ENCODE results near the gene LSM5.

The LSM5 gene

GRCh38 chr7:32490127-32490796, at the start of gene LSM5:
LSM5 (minus strand) TSS chr7:32490380; CDS start chr7:32490365, 15 bp downstream.
- peak; percentile 95 for DNase-seq

- no peak for DNase-seq
Measured at GRCh38 chr7:32539366-32539765, 49.2 kb upstream of the LSM5 start.

DNA sequence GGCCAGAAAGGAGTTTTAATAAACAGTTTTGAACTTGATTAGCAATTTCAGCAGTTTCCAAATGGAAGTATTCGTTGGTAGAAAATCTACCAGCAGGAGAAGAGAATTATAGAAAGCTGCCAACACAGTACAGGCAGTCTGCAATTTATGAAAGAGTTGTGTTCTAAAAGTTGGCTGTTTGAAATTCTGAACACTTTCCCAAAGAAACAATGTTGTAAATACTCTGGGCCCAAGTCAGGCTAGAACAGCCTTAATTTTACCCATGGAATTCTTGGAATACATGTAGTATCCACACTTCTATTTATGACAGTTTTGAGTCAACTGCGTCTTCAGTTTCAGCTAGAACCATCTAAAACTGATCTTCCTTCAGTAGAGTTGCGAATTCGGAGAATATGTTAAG, 47.6 kb upstream of the LSM5 start:
- DNase-seq: no peak

DNA sequence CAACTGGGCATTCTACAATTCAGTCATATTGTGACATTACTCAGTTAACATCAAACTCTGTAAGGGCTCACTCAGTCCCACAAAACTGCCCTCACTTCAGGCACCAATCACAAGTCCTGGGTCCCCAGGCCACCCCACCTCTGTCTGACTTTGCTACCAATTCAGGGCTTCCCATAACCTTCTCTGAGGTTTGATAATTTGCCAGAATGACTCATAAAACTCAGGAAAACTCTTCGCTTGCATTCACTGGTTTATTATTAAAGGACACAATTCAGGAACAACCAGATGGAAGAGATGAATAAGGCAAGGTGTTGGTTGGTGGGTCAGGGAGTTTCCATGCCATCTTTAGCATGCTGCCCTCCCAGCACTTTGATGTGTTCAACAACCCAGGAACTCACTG, 46.4 kb upstream of the LSM5 start:
- DNase-seq: no peak

DNA sequence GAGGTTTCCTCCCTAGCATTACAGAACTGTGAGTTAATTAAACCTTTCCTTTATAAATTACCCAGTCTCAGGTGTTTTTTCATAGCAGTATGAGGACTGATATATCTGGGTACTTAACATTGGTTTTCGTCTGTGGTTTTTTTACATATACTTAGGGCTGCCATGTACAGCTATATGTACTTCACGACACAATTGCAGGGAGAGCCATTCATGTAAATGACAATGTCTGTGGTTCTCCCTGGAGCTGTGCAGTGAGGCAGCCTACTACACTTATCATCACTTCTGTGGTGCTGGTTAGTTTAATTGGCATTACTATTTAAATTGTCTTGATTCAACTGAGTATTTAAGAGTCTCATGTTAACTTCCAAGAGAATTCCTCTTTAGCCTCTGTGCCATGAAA, 45.8 kb upstream of the LSM5 start:
- DNase-seq: no peak

GRCh38 chr7:32535162-32535702, 45.1 kb upstream of the LSM5 start:
- no peak for DNase-seq

- no peak for DNase-seq
Measured at GRCh38 chr7:32533276-32534029, 43.3 kb upstream of the LSM5 start.

DNA sequence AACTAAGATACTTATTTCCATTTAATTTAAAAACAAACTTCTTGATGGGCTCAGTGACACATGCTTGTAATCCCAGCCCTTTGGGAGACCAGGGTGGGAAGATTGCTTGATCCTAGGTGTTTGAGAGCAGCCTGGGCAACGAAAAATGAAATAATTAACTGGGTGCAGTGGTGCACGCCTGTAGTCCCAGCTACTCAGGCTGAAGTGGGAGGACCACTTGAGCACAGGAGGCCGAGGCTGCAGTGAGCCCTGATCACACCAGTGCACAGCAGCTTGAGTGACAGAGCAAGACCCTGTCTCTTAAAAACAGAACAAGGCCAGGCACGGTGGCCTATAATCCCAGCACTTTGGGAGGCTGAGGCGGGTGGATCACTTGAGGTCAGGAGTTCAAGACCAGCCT, 42.5 kb upstream of the LSM5 start:
- no peak for DNase-seq

GRCh38 chr7:32532086-32532485, 41.9 kb upstream of the LSM5 start:
- no peak for DNase-seq

- no peak for DNase-seq
Measured at GRCh38 chr7:32531402-32531801, 41.2 kb upstream of the LSM5 start.

- DNase-seq: no peak
Measured at GRCh38 chr7:32525839-32526238, 35.7 kb upstream of the LSM5 start.

DNA sequence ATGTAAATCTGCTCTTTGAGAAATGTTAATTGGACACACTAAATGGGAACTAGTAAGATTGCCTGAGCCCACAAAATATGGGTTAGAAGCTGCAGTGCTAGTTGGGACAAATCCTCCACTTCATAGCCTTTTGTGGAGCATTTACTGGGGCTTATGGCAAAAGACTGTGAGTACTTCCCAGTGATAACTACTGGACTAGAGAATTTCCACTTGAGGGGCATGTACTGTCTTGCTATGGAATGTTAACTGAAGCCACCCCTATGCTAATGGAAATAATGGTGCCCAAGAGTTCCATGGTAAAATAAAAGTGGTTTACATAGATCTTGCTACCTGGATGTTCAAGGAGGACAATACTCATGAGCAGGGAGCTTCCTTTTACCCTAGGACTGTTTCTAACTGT, 34.5 kb upstream of the LSM5 start:
- DNase-seq: no peak

GRCh38 chr7:32522746-32523530, 32.8 kb upstream of the LSM5 start:
- DNase-seq: no peak

GRCh38 chr7:32519763-32520162, 29.6 kb upstream of the LSM5 start:
- DNase-seq: no peak

DNA sequence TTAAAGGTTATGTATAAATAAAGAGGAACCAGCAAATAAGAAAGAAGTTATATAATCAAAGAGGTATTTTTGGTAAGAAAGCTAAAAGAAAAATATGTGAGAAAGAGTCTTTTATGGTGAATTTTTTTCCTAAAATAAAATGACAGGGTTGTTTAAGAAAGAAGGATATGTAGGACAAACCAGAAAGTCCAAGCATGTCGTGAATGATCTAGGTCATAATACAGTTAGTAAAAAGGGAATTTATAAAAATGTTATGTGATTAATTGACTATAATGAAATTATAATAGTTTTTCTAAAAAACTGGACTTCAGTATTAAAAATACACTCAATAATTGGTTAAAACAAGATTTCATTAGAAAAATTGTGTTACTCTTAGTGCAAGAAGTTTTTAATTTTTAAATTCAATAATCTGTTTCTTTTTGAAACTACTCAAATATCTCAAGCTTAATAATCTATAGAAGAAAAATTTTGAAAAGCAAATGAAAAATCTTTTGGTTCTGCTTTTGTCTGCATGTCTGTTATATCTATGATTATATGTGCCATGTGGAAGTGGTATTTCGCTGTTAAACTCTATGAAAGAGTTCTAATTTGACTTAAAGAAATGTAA, 28.5 kb upstream of the LSM5 start:
- DNase-seq: peak; percentile 12

DNA sequence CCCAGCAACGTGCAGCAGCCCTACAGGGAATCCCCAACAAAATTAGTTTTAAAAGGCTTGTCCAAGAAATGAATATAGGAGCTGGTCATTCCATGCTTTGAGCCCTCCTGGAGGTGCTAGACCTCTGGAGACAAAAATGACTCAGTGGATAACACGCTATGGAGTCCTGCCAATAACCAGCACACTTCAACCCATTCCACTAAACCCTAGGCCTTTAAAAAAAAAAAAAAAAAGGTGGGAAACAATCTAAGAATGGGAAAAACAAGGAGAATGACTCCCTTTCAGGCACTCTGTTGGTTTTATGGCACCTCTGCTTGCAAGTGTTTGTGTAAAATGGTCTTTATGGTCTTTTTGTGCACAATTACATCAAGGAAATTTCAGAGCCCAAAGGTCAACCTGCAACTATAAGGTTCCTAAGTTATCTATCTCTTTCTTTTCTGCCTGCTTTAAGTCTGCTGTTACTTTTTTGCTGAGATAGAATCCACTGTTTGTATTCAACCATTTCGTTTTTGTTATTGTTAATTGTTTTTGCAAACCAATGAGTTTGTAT, 26.4 kb upstream of the LSM5 start:
- DNase-seq: no peak

DNA sequence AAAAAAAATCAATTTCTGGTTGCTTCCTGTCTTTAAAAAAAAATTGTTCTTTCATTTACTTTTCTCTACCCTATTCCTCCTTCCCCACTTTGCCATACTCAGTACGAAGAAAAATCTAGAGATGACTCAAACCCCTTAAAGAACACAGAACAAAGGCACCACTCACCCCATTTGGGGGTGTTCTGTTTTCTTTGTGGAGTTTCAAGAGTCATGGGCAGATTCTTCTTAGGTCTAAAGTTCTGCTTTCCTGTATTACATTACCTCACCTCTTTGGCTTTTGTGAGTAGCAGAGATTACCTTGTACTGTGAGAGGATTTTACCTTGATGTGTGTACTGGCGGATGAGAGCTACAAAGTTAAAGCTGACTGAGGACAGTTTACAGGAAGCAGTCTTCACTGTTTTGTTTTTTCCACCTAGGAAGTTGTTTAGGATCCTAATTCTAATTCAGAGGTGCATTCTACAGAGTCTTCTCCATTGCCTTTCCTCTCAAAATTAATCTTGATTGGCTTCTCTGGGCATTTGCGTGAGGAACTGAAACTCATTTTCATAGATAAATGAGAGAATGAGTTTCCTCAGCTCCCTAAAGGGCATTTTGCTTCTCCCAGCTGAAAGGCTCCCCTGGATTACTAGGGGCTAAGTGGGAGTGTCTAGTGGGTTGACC, 25.8 kb upstream of the LSM5 start:
- no peak for DNase-seq

GRCh38 chr7:32513210-32513609, 23.0 kb upstream of the LSM5 start:
- DNase-seq: no peak

- no peak for DNase-seq
Measured at GRCh38 chr7:32511791-32512190, 21.6 kb upstream of the LSM5 start.

- DNase-seq: no peak
Measured at GRCh38 chr7:32507414-32507813, 17.2 kb upstream of the LSM5 start.

GRCh38 chr7:32506266-32507054, 16.3 kb upstream of the LSM5 start:
- no peak for DNase-seq
